Activated gamma-delta T cell (primary cell): ENCODE results near the gene SYT13.

ENCODE experiments used
- DNase-seq: peaks from one replicate; lab custom pipeline; 2025; lab: John Stamatoyannopoulos, UW

SYT13 gene

GRCh38 chr11:45247433-45247832 lies 38.7 kb downstream of the SYT13 start:
- no peak for DNase-seq

- DNase-seq: no peak
Measured at GRCh38 chr11:45246241-45246640, 39.9 kb downstream of the SYT13 start.

- DNase-seq: no peak
Measured at GRCh38 chr11:45245218-45246045, 40.7 kb downstream of the SYT13 start.

DNA sequence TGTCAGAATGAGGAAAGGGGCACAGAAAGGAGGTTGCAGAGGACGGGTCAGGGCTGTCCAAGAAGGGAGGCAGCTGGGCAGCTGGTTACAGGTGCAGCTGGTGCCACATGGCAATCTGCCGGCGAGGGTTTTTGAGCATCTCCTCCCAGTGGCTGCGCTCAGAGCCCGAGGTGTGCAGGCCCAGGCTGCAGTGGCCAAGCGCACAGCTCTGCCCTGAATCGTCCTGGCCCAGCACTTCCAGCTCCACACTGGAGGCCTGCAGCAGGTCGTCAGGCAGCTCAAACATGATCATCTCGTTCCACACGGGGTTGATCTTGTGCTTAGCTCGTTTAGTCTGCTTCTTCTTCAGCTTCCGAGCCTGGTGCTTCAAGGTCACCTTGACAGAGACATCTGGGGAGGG lies 42.2 kb downstream of the SYT13 start:
- no peak for DNase-seq

DNA sequence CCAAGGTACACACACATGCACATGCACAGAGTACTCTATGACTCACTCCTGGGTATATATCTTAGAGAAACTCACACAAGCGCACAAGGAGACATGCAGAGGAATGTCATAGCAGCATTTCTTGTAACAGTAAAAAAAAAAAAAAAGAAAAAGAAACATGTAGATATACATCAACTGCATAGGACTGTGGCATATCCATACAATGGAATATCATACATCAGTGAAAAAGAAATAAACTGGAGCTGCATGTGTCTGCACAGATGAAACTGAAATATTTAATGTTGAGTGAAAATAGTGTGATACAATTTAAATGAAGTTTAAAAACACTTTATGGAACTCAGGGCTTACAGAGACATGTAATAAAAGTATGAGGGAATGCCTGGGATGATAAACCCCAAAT lies 46.4 kb downstream of the SYT13 start:
- no peak for DNase-seq

DNA sequence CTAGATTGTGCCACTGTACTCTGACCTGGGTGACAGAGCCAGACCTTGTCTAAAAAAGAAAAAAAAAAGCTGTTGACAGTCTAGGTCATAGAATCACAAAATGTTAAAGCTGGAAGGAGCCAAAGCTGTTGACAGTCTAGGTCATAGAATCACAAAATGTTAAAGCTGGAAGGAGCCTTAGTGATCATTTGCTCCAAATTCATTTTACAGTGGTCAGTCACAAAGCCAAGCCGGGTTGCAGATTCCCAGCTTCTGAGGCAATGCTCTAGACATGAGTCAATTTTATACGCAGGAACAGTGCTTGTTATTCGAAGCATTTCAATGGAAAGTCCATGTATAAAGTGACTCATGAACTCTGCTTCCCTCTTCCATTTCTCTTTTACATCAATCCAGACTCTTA lies 47.4 kb downstream of the SYT13 start:
- DNase-seq: no peak

GRCh38 chr11:45237711-45238315 lies 48.3 kb downstream of the SYT13 start:
- no peak for DNase-seq

- DNase-seq: no peak
Measured at GRCh38 chr11:45234306-45235006, 51.7 kb downstream of the SYT13 start.

GRCh38 chr11:45233804-45234170 lies 52.4 kb downstream of the SYT13 start:
- DNase-seq: no peak

- DNase-seq: no peak
Measured at GRCh38 chr11:45233121-45233803, 52.9 kb downstream of the SYT13 start.

GRCh38 chr11:45232341-45233080 lies 53.6 kb downstream of the SYT13 start:
- no peak for DNase-seq

- DNase-seq: no peak
Measured at GRCh38 chr11:45229401-45230020, 56.6 kb downstream of the SYT13 start.

DNA sequence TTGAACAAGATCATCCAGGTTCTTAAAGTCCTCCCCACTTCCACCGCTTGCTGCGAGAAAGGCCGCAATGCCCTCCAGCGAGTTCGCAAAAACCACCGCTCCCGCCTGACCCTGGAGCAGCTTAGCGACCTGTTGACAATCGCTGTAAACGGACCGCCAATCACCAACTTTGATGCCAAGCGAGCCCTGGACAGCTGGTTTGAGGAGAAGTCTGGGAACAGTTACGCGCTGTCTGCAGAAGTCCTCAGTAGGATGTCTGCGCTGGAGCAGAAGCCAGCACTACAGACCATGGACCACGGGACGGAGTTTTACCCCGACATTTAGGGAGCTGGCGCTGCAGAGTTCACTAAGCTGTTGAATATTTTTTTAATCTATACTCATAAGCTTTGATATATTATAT lies 58.3 kb downstream of the SYT13 start:
- DNase-seq: no peak

DNA sequence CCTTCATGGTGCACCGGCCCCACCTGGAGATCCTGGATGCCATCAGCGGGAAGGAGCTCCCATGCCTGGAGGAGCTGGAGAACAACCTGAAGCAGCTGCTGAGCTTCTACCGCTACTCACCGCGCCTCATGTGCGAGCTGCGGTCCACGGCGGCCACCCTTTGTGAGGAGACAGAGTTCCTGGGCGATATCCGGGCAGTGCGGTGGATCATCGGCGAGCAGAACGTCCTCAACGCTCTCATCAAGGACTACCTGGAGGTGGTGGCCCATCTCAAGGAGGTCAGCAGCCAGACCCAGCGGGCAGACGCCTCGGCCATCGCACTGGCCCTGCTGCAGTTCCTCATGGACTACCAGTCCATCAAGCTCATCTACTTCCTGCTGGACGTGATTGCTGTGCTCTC lies 59.2 kb downstream of the SYT13 start:
- DNase-seq: no peak

DNA sequence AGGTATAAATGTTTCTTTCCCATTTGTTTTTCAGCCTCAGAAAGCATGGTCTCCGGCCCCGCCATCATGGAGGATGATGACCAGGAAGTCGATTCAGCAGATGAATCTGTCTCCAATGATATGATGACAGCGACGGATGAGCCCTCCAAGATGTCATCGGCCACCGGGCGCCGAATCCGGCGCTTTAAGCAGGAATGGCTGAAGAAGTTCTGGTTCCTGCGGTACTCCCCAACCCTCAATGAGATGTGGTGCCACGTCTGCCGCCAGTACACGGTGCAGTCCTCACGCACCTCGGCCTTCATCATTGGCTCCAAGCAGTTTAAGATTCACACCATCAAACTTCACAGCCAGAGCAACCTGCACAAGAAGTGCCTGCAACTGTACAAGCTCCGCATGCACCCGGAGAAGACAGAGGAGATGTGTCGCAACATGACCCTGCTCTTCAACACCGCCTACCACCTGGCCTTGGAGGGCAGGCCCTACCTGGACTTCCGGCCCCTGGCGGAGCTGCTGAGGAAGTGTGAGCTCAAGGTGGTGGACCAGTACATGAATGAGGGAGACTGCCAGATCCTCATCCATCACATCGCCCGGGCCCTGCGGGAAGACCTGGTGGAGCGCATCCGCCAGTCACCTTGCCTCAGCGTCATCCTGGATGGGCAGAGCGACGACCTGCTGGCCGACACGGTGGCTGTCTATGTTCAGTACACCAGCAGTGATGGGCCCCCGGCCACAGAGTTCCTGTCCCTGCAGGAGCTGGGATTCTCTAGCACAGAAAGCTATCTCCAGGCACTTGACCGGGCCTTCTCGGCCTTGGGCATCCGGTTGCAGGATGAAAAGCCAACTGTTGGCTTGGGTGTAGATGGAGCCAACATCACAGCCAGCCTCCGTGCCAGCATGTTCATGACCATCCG lies 59.9 kb downstream of the SYT13 start:
- DNase-seq: no peak

DNA sequence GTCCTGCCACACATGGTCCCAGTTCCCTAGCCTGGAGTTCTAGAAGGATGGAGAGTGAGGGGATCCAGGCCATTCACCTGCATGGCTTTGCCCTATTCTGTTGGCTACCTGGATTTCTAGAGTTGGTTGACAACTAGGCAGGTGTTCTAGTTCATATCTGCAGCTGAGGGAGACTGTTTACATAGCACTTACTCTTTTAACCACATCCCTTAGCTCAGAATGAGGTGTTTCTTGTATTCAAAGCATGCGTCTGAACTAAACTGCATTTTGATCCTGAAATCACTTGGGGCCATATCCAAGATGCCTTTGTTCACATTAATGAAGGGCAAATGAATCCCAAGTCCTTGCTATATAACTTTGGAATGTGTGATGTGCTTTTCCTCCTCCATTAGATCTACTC lies 60.9 kb downstream of the SYT13 start:
- DNase-seq: no peak

GRCh38 chr11:45224766-45225165 lies 61.4 kb downstream of the SYT13 start:
- no peak for DNase-seq

- DNase-seq: no peak
Measured at GRCh38 chr11:45223496-45223895, 62.6 kb downstream of the SYT13 start.

- DNase-seq: no peak
Measured at GRCh38 chr11:45219411-45219810, 66.7 kb downstream of the SYT13 start.

DNA sequence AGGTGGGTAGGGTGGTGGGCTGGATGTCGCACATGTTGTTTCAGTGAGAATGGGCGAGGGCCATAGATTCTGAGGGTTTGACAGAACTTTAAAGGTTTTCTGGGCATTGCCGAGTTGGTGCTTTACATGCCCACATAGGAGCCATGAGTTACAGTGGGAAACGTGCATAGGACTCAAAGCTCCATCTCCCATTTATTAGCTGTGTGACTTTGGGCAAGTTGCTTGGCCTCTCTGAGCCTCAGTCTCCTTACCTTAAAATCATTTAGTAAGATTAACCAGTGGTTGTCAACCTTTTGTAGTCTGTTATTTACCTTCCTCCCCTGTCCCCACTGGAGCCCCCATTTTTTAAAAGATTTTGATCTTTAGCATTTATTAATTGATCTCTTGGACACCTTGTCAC lies 67.4 kb downstream of the SYT13 start:
- no peak for DNase-seq
